GM23338 (cell line): ENCODE results near the gene UGT8. TPM values are rescaled to one million over a fixed set of nuclear protein-coding genes. Genes with fewer than 3 reads are reported as not detected.

Source experiments
- ATAC-seq: fragments of 200-7000 bp; cut with Tn5 transposase; 3 replicates; pipeline ENCODE4 v1.9.1; 2020
- DNase-seq: peaks from one replicate; pipeline ENCODE4 v3.0.0-alpha.2; 2015; ENCODE audit warnings: low spot score
- H2AFZ ChIP-seq: fragments of 200-600 bp; sonication (generic); 2 replicates; pipeline ENCODE4 v1.8.0; 2016; ENCODE audit warnings: antibody characterized with exemption, mild to moderate bottlenecking, moderate library complexity
- H3F3A ChIP-seq: fragments of 200-600 bp; sonication (generic); replicated peaks from 2 replicates; pipeline ENCODE4 v1.8.0; 2017; ENCODE audit warnings: antibody characterized with exemption, mixed run types, low read depth
- H3K27ac ChIP-seq: fragments of 200-600 bp; sonication (generic); 2 replicates; pipeline ENCODE4 v1.6.1; 2016; ENCODE audit warnings: low read depth
- H3K27me3 ChIP-seq: fragments of 200-600 bp; sonication (generic); 2 replicates; pipeline ENCODE4 v1.8.0; 2016; ENCODE audit warnings: mild to moderate bottlenecking, mixed run types, moderate library complexity; ENCODE audit not compliant: insufficient read depth
- H3K36me3 ChIP-seq: fragments of 200-600 bp; sonication (generic); 2 replicates; pipeline ENCODE4 v1.8.0; 2016; ENCODE audit warnings: mild to moderate bottlenecking; ENCODE audit not compliant: insufficient read depth
- H3K4me1 ChIP-seq: fragments of 200-600 bp; sonication (generic); 2 replicates; pipeline ENCODE4 v1.8.0; 2016; ENCODE audit warnings: mild to moderate bottlenecking, moderate library complexity; ENCODE audit not compliant: insufficient read depth
- H3K4me2 ChIP-seq: fragments of 200-600 bp; sonication (generic); 2 replicates; pipeline ENCODE4 v1.7.1; 2017; ENCODE audit warnings: mixed run types
- H3K4me3 ChIP-seq: fragments of 200-600 bp; sonication (generic); 2 replicates; pipeline ENCODE4 v1.6.1; 2016; ENCODE audit warnings: mixed run types
- H3K79me2 ChIP-seq: fragments of 200-600 bp; sonication (generic); replicated peaks from 2 replicates; pipeline ENCODE4 v1.8.0; 2017; ENCODE audit warnings: mild to moderate bottlenecking; ENCODE audit not compliant: insufficient read depth
- H3K9me2 ChIP-seq: fragments of 200-600 bp; sonication (generic); 2 replicates; pipeline ENCODE4 v1.8.0; 2017; ENCODE audit not compliant: insufficient read depth
- H4K20me1 ChIP-seq: fragments of 200-600 bp; sonication (generic); replicated peaks from 2 replicates; pipeline ENCODE4 v1.8.0; 2017; ENCODE audit warnings: mild to moderate bottlenecking; ENCODE audit not compliant: insufficient read depth
- H3K27ac Mint-ChIP-seq: 2 replicates; pipeline ENCODE4 v1.8.0; 2020; ENCODE audit warnings: inconsistent platforms, mild to moderate bottlenecking, moderate library complexity, mixed read lengths
- H3K27me3 Mint-ChIP-seq: 3 replicates; pipeline ENCODE4 v1.8.0; 2022; ENCODE audit warnings: low read depth, mild to moderate bottlenecking, moderate library complexity, mixed read lengths, inconsistent platforms; ENCODE audit not compliant: insufficient read depth, poor library complexity
- H3K36me3 Mint-ChIP-seq: 3 replicates; pipeline ENCODE4 v1.8.0; 2021; ENCODE audit warnings: low read depth, mild to moderate bottlenecking, inconsistent platforms, moderate library complexity, mixed read lengths
- H3K4me1 Mint-ChIP-seq: 3 replicates; pipeline ENCODE4 v1.8.0; 2020; ENCODE audit warnings: mild to moderate bottlenecking, inconsistent platforms, mixed read lengths
- H3K4me3 Mint-ChIP-seq: 3 replicates; pipeline ENCODE4 v1.8.0; 2021; ENCODE audit warnings: moderate library complexity, mild to moderate bottlenecking, inconsistent platforms, mixed read lengths
- H3K9me3 Mint-ChIP-seq: 3 replicates; pipeline ENCODE4 v1.8.0; 2020; ENCODE audit warnings: moderate library complexity, mild to moderate bottlenecking, inconsistent platforms, mixed read lengths
- CREB1 ChIP-seq: fragments of 250-450 bp; sonication (Bioruptor Pico); IDR thresholded peaks from 2 replicates; pipeline ENCODE4 v1.5.0; 2020; ENCODE audit warnings: low read depth, mild to moderate bottlenecking, moderate library complexity
- CTCF ChIP-seq, 2 experiments: fragments of 200-600 bp in 1 of 2; sonication (generic) in 1 of 2; conservative IDR thresholded peaks; 2 replicates each; pipeline versions ENCODE4 v1.5.1 to v1.6.1; 2016 to 2017; ENCODE audit warnings: antibody characterized with exemption in 2 of 2, low read depth in 2 of 2, mild to moderate bottlenecking in 2 of 2, moderate library complexity in 1 of 2
- ETS1 ChIP-seq: IDR thresholded peaks from 2 replicates; pipeline ENCODE4 v1.6.1; 2016; ENCODE audit warnings: antibody characterized with exemption
- EZH2 ChIP-seq: fragments of 200-600 bp; sonication (generic); IDR thresholded peaks from one replicate; pipeline ENCODE4 v1.8.0; 2017; ENCODE audit warnings: antibody characterized with exemption, mild to moderate bottlenecking, low read depth; ENCODE audit not compliant: unreplicated experiment
- EZH2phosphoT487 ChIP-seq: fragments of 200-600 bp; sonication (generic); IDR thresholded peaks from one replicate; pipeline ENCODE4 v1.8.1; 2018; ENCODE audit warnings: antibody characterized with exemption; ENCODE audit not compliant: unreplicated experiment
- JUNB ChIP-seq: IDR thresholded peaks from one replicate; pipeline ENCODE4 v1.6.1; 2016; ENCODE audit warnings: antibody characterized with exemption; ENCODE audit not compliant: unreplicated experiment
- NANOG ChIP-seq: IDR thresholded peaks from 2 replicates; pipeline ENCODE4 v1.6.1; 2016; ENCODE audit warnings: antibody characterized with exemption, borderline replicate concordance
- POLR2AphosphoS5 ChIP-seq: IDR thresholded peaks from 2 replicates; pipeline ENCODE4 v1.6.1; 2016; ENCODE audit warnings: antibody characterized with exemption, low read depth
- REST ChIP-seq: IDR thresholded peaks from one replicate; pipeline ENCODE4 v1.6.1; 2018; ENCODE audit warnings: antibody characterized with exemption; ENCODE audit not compliant: unreplicated experiment
- STAT1 ChIP-seq: IDR thresholded peaks from one replicate; pipeline ENCODE4 v1.6.1; 2016; ENCODE audit warnings: antibody characterized with exemption; ENCODE audit not compliant: unreplicated experiment
- ZNF114 ChIP-seq: fragments of 250-450 bp; sonication (Bioruptor Pico); IDR thresholded peaks from 2 replicates; pipeline ENCODE4 v1.5.0; 2020; ENCODE audit warnings: mild to moderate bottlenecking, moderate library complexity
- ZNF331 ChIP-seq: fragments of 250-450 bp; sonication (Bioruptor Pico); IDR thresholded peaks from 2 replicates; pipeline ENCODE4 v1.5.0; 2020; ENCODE audit warnings: low read depth, mild to moderate bottlenecking, moderate library complexity
- ZNF462 ChIP-seq: fragments of 250-450 bp; sonication (Bioruptor Pico); IDR thresholded peaks from 2 replicates; pipeline ENCODE4 v1.5.0; 2020; ENCODE audit warnings: mild to moderate bottlenecking, moderate library complexity
- polyA plus RNA-seq: library from polyadenylated mRNA; unstranded; fragments of >200 nt; fragmentation: Nextera tagmentation; extraction: Ambion mirVana; gene quantifications from 2 replicates; pipeline ENCODE4 v1.2.1, GENCODE V29; 2016
- total RNA-seq: library from RNA; depleted of rRNA; stranded (reverse); fragments of >200 nt; shearing (Covaris generic); gene quantifications from 2 replicates; pipeline ENCODE4 v1.2.3, GENCODE V29; 2014

Gene UGT8
- total and polyA plus RNA-seq, 2 experiments from 2014 or later, result 14.9 to 39.0 TPM

- Mint-ChIP-seq H3K4me1 (peaks cover 9% of the 10 kb centered on the region), H3K36me3 (no peaks in the 10 kb centered on the region), H3K27me3 (peaks cover 1% of the 10 kb centered on the region), H3K4me3 (no peak overlapping the region), H3K9me3 (no peaks in the 10 kb centered on the region), H3K27ac (no peak overlapping the region)
- no peaks in the 10 kb centered on the region for H4K20me1 ChIP-seq
- peaks cover 78% of the 10 kb centered on the region for H3K79me2 ChIP-seq
- ATAC-seq (no peak), DNase-seq (no peak)
- H3K9me2 ChIP-seq, result no peaks in the 10 kb centered on the region
- no peak overlapping the region for H2AFZ ChIP-seq
- H3K36me3 ChIP-seq, result no peaks in the 10 kb centered on the region
- H3K4me2 ChIP-seq, result peak overlapping the region; percentile 24; the same call in 1 of the 2 replicates
- no peaks in the 10 kb centered on the region for H3F3A ChIP-seq
- H3K4me3 ChIP-seq, result no peak overlapping the region
- H3K4me1 ChIP-seq, result peaks cover 45% of the 10 kb centered on the region
- H3K27ac ChIP-seq, result no peak overlapping the region
- TF ChIP-seq ZNF462 (no peak), REST (no peak), ZNF114 (no peak), POLR2AphosphoS5 (no peak), STAT1 (no peak), EZH2 (no peak), EZH2phosphoT487 (no peak), ZNF331 (CRISPR knock-in tag) (no peak), CTCF (conservative IDR thresholded peaks at IDR 0.05; ENCODE audit: low read depth in 2 of 2) (no peak), NANOG (no peak), ETS1 (no peak), CREB1 (CRISPR knock-in tag) (no peak), JUNB (no peak)
- no peaks in the 10 kb centered on the region for H3K27me3 ChIP-seq
Observed at GRCh38 chr4:114603497-114603896, 4.9 kb downstream of the UGT8 start.
